ENCODE results near the gene P3H3. TPM values are rescaled to one million over a fixed set of nuclear protein-coding genes. Genes with fewer than 3 reads are reported as not detected.
A peak's percentile ranks its signal among the peaks of the same experiment; 100 is the strongest.

The P3H3 gene
- total and polyA plus RNA-seq, 9 of the 15 experiments (the other 6 are each of a cell fraction or from before 2014, with no cell fraction given), result 0.03 to 15.0 (median 4.8) TPM

GRCh38 chr12:6821591-6822425 is 6.4 kb upstream of the P3H3 start, which contains the start of gene GPR162:
Gene GPR162, plus strand, starts transcription at chr12:6821821. Its CDS starts 2,078 bp downstream, at chr12:6823899.
- Histone ChIP-seq H3K79me2 (ENCODE audit: control insufficient read depth, insufficient read depth, low read length) (no peaks in the 10 kb centered on the region), H3K4me1 (replicated peaks in 1 of 2; ENCODE audit: control insufficient read depth in 2 of 2, insufficient read depth in 2 of 2, low read length in 2 of 2) (peaks cover 8 to 27% of the 10 kb centered on the region in 2 experiments; a peak in 4 of 5 replicates), H3K4me3 (peak within 1 kb of the TSS; percentile 28), H3K36me3 (ENCODE audit: control insufficient read depth, insufficient read depth, low read length) (no peaks in the 10 kb centered on the region), H3K9ac (ENCODE audit: insufficient read depth in 1 of 2, low read depth in 2 of 2, low read length in 2 of 2) (peak within 1 kb of the TSS in 1 of 2 experiments; percentile 88; a peak in 3 of 4 replicates), H3K9me1 (ENCODE audit: control insufficient read depth, insufficient read depth, low read length) (no peaks in the 10 kb centered on the region), H4K20me1 (replicated peaks; ENCODE audit: control insufficient read depth, insufficient read depth, low read length) (no peaks in the 10 kb centered on the region), H3K4me2 (ENCODE audit: insufficient read depth, low read length) (peak within 1 kb of the TSS; percentile 68), H2AFZ (ENCODE audit: low read depth, low read length) (peak within 1 kb of the TSS; percentile 83), H3K9me3 (replicated peaks; ENCODE audit: control insufficient read depth, insufficient read depth, low read depth, low read length) (no peaks in the 10 kb centered on the region), H3K27ac (ENCODE audit: extremely low read depth, low read depth, low read length) (no peak within 1 kb of the TSS), H3K27me3 (ENCODE audit: control insufficient read depth in 2 of 2, insufficient read depth in 2 of 2, low read length in 2 of 2) (peaks cover 0 to 4% of the 10 kb centered on the region in 2 experiments; a peak in 2 of 5 replicates)
- in situ Hi-C loops (cut with MboI), result no loop called here
- ChIA-PET POLR2A (interaction anchor here (0.6 to 1.1 kb wide), 3 partner anchors 9 to 739 kb away, joined by 3 to 4 read pairs (median 3); partner anchors contain the start of gene MLF2), CTCF (ENCODE audit: low intra/inter-chr PET ratio) (interaction anchor here (1.3 kb wide), 1 partner anchor 68 kb away, joined by 3 read pairs; no protein-coding TSS in a partner anchor)
- 0% methylated on average over 3 of the region's 28 CpGs for WGBS (ENCODE audit: insufficient coverage, low coverage, missing lambda C conversion rate)
- no TSS peak for BruUV-seq (replicated peaks)
- intact Hi-C loops (cut with micrococcal nuclease), result loop anchor here (10.0 kb wide), 2 partner anchors 207 to 267 kb away; partner anchors contain the start of gene IFFO1
- TF ChIP-seq POLR3A (IDR thresholded peaks at IDR 0.05; ENCODE audit: borderline replicate concordance, extremely low read depth, insufficient read depth, insufficient read length) (no peak), ZBTB7A (IDR thresholded peaks at IDR 0.05; ENCODE audit: borderline replicate concordance, control insufficient read depth, low read depth, low read length) (peak; percentile 33; the same call in 1 of the 2 replicates), RFX1 (IDR thresholded peaks at IDR 0.05) (peak; percentile 80), ZNF263 (CRISPR knock-in tag; IDR thresholded peaks at IDR 0.05; ENCODE audit: borderline replicate concordance) (peak; percentile 89), VEZF1 (CRISPR knock-in tag; IDR thresholded peaks at IDR 0.05) (peak; percentile 91)
- TF ChIP-seq, protein P1, sequence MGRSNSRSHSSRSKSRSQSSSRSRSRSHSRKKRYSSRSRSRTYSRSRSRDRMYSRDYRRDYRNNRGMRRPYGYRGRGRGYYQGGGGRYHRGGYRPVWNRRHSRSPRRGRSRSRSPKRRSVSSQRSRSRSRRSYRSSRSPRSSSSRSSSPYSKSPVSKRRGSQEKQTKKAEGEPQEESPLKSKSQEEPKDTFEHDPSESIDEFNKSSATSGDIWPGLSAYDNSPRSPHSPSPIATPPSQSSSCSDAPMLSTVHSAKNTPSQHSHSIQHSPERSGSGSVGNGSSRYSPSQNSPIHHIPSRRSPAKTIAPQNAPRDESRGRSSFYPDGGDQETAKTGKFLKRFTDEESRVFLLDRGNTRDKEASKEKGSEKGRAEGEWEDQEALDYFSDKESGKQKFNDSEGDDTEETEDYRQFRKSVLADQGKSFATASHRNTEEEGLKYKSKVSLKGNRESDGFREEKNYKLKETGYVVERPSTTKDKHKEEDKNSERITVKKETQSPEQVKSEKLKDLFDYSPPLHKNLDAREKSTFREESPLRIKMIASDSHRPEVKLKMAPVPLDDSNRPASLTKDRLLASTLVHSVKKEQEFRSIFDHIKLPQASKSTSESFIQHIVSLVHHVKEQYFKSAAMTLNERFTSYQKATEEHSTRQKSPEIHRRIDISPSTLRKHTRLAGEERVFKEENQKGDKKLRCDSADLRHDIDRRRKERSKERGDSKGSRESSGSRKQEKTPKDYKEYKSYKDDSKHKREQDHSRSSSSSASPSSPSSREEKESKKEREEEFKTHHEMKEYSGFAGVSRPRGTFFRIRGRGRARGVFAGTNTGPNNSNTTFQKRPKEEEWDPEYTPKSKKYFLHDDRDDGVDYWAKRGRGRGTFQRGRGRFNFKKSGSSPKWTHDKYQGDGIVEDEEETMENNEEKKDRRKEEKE (IDR thresholded peaks at IDR 0.05; ENCODE audit: borderline replicate concordance in 1 of 2, control insufficient read depth in 1 of 2, low read depth in 2 of 2, low read length in 1 of 2), result no peak
- TF ChIP-seq, protein P2, sequence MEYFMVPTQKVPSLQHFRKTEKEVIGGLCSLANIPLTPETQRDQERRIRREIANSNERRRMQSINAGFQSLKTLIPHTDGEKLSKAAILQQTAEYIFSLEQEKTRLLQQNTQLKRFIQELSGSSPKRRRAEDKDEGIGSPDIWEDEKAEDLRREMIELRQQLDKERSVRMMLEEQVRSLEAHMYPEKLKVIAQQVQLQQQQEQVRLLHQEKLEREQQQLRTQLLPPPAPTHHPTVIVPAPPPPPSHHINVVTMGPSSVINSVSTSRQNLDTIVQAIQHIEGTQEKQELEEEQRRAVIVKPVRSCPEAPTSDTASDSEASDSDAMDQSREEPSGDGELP (CRISPR knock-in tag; IDR thresholded peaks at IDR 0.05; ENCODE audit: borderline replicate concordance), result peak; percentile 16; the same call in 1 of the 2 replicates
- DNase-seq (ENCODE audit: extremely low read depth in 1 of 4, low spot score in 3 of 4) (peak; percentile 61 to 79 (median 72)), FAIRE-seq (no peak), ATAC-seq (peak; percentile 61)

All from K562 (cell line).